ENCODE data around the gene CMIP.

CMIP gene

GRCh38 chr16:81448154-81449131, 3.8 kb downstream of the CMIP start:
- H3K4me2 ChIP-seq, result peak overlapping the region; percentile 93 to 99 (median 97)
- peak overlapping the region in 8 of 10 experiments; percentile 12 to 98 (median 86); a peak in 14 of 20 replicates for H3K4me3 ChIP-seq
- no peaks in the 10 kb centered on the region for H3K27me3 ChIP-seq
- H3K9ac ChIP-seq, result peak overlapping the region; percentile 60 to 99 (median 94); a peak in 19 of 22 replicates
- H3K36me3 ChIP-seq, result peaks cover 0 to 62% (median 40%) of the 10 kb centered on the region in 11 experiments; a peak in 20 of 22 replicates
- peaks cover 60 to 76% (median 70%) of the 10 kb centered on the region in 11 experiments for H4K20me1 ChIP-seq
- H3K27ac ChIP-seq, result peak overlapping the region in 10 of 11 experiments; percentile 1 to 98 (median 94); a peak in 18 of 22 replicates
- peaks cover 60 to 76% (median 70%) of the 10 kb centered on the region in 10 experiments for H3K4me1 ChIP-seq
- TF ChIP-seq Cebpa-rat (IDR thresholded peaks at IDR 0.05), result no peak
- peaks cover 6 to 22% (median 20%) of the 10 kb centered on the region in 11 experiments; a peak in 20 of 22 replicates for H3K9me3 ChIP-seq (replicated peaks in 1 of 11)

GRCh38 chr16:81449241-81449640, 4.6 kb downstream of the CMIP start:
- peak overlapping the region in 2 of 11 experiments; percentile 94 to 97; a peak in 3 of 22 replicates for H3K9ac ChIP-seq
- H3K27me3 ChIP-seq, result no peaks in the 10 kb centered on the region
- H4K20me1 ChIP-seq, result peaks cover 68 to 84% (median 78%) of the 10 kb centered on the region in 11 experiments
- peak overlapping the region in 3 of 11 experiments; percentile 89 to 95 (median 91); a peak in 5 of 22 replicates for H3K27ac ChIP-seq
- H3K4me1 ChIP-seq, result peaks cover 60 to 76% (median 70%) of the 10 kb centered on the region in 10 experiments
- peaks cover 0 to 70% (median 42%) of the 10 kb centered on the region in 11 experiments; a peak in 20 of 22 replicates for H3K36me3 ChIP-seq
- peaks cover 6 to 22% (median 20%) of the 10 kb centered on the region in 11 experiments; a peak in 20 of 22 replicates for H3K9me3 ChIP-seq (replicated peaks in 1 of 11)
- H3K4me2 ChIP-seq, result peak overlapping the region; percentile 93 to 99 (median 97)
- peak overlapping the region in 2 of 10 experiments; percentile 90 to 95; a peak in 3 of 20 replicates for H3K4me3 ChIP-seq
- TF ChIP-seq Cebpa-rat (IDR thresholded peaks at IDR 0.05), result no peak

GRCh38 chr16:81449899-81450608, 5.4 kb downstream of the CMIP start:
- Histone ChIP-seq H4K20me1 (peaks cover 76 to 92% (median 86%) of the 10 kb centered on the region in 11 experiments), H3K4me2 (peak overlapping the region in 8 of 11 experiments; percentile 93 to 99 (median 98); a peak in 13 of 22 replicates), H3K27me3 (no peaks in the 10 kb centered on the region), H3K9ac (no peak overlapping the region), H3K36me3 (peaks cover 0 to 78% (median 42%) of the 10 kb centered on the region in 11 experiments; a peak in 20 of 22 replicates), H3K27ac (0 out of 22 replicates have a peak overlapping the region, but pooled peaks of 1 of the 11 experiments have one; percentile 2), H3K9me3 (replicated peaks in 1 of 11) (peaks cover 6 to 22% (median 20%) of the 10 kb centered on the region in 11 experiments; a peak in 20 of 22 replicates), H3K4me1 (peaks cover 68 to 84% (median 78%) of the 10 kb centered on the region in 10 experiments), H3K4me3 (0 out of 20 replicates have a peak overlapping the region, but pooled peaks of 2 of the 10 experiments have one; percentile 0 to 16)
- no peak for TF ChIP-seq Cebpa-rat (IDR thresholded peaks at IDR 0.05)

- peaks cover 6 to 22% (median 20%) of the 10 kb centered on the region in 11 experiments; a peak in 20 of 22 replicates for H3K9me3 ChIP-seq (replicated peaks in 1 of 11)
- no peak for TF ChIP-seq Cebpa-rat (IDR thresholded peaks at IDR 0.05)
- peak overlapping the region in 8 of 11 experiments; percentile 49 to 72 (median 66); a peak in 10 of 22 replicates for H3K27ac ChIP-seq
- peak overlapping the region in 1 of 10 experiments; percentile 0; a peak in 2 of 20 replicates for H3K4me3 ChIP-seq
- H3K27me3 ChIP-seq, result no peaks in the 10 kb centered on the region
- peaks cover 85 to 100% (median 95%) of the 10 kb centered on the region in 11 experiments for H4K20me1 ChIP-seq
- H3K4me2 ChIP-seq, result peak overlapping the region; percentile 69 to 99 (median 86); a peak in 20 of 22 replicates
- H3K36me3 ChIP-seq, result peaks cover 4 to 87% (median 50%) of the 10 kb centered on the region in 11 experiments; a peak in 20 of 22 replicates
- H3K4me1 ChIP-seq, result peaks cover 77 to 93% (median 87%) of the 10 kb centered on the region in 10 experiments
- no peak overlapping the region for H3K9ac ChIP-seq
Observed at GRCh38 chr16:81450783-81451491, 6.3 kb downstream of the CMIP start.

- peak overlapping the region; percentile 13 to 72 (median 65); a peak in 21 of 22 replicates for H3K27ac ChIP-seq
- H3K4me3 ChIP-seq, result peak overlapping the region in 5 of 10 experiments; percentile 4 to 41 (median 27); a peak in 6 of 20 replicates
Observed at GRCh38 chr16:81451753-81452680, 7.4 kb downstream of the CMIP start.

GRCh38 chr16:81453091-81453728, 8.6 kb downstream of the CMIP start:
- Histone ChIP-seq H3K4me2 (peak overlapping the region; percentile 69 to 99 (median 86)), H3K4me1 (peaks cover 81 to 100% (median 94%) of the 10 kb centered on the region in 10 experiments)

More at GRCh38 chr16:81451753-81452680, 7.4 kb downstream of the CMIP start:
- Histone ChIP-seq H3K36me3 (peaks cover 15 to 92% (median 61%) of the 10 kb centered on the region in 11 experiments), H3K4me2 (peak overlapping the region; percentile 69 to 99 (median 86)), H3K4me1 (peaks cover 81 to 100% (median 94%) of the 10 kb centered on the region in 10 experiments), H4K20me1 (peaks cover 89 to 100% (median 99%) of the 10 kb centered on the region in 11 experiments), H3K9ac (peak overlapping the region; percentile 3 to 60 (median 50); a peak in 20 of 22 replicates), H3K9me3 (replicated peaks in 1 of 11) (peaks cover 6 to 22% (median 20%) of the 10 kb centered on the region in 11 experiments; a peak in 20 of 22 replicates), H3K27me3 (no peaks in the 10 kb centered on the region)
- no peak for TF ChIP-seq Cebpa-rat (IDR thresholded peaks at IDR 0.05)

More at GRCh38 chr16:81453091-81453728, 8.6 kb downstream of the CMIP start:
- Histone ChIP-seq H3K9ac (peak overlapping the region in 8 of 11 experiments; percentile 1 to 50 (median 26); a peak in 11 of 22 replicates), H3K9me3 (replicated peaks in 1 of 11) (peaks cover 6 to 22% (median 20%) of the 10 kb centered on the region in 11 experiments; a peak in 20 of 22 replicates), H3K36me3 (peaks cover 20 to 92% (median 61%) of the 10 kb centered on the region in 11 experiments), H3K27ac (peak overlapping the region in 9 of 11 experiments; percentile 17 to 72 (median 60); a peak in 16 of 22 replicates), H3K27me3 (no peaks in the 10 kb centered on the region), H4K20me1 (peaks cover 89 to 100% (median 99%) of the 10 kb centered on the region in 11 experiments), H3K4me3 (no peak overlapping the region)
- TF ChIP-seq Cebpa-rat (IDR thresholded peaks at IDR 0.05), result no peak
